ENCODE results near the gene EEA1.

Gene EEA1

DNA sequence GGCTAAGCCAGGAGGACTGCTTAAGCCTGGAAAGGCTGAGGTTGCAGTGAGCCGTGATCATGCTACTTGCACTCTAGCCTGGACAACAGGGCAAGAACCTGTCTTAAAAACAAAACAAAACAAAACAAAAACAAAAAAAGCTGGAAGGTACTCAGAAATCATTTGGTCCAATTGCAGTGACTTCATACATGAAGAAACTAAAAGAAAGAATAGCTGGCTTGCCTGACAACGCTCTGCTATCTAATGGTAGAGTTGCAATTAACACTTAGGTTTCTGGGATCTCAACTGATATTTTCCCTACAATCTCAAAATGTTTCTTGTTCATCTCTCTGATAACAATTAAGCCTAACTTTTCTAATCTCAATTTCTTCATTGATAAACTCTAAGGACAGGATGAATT lies 13.7 kb downstream of the EEA1 start:
- TF ChIP-seq, protein P1, sequence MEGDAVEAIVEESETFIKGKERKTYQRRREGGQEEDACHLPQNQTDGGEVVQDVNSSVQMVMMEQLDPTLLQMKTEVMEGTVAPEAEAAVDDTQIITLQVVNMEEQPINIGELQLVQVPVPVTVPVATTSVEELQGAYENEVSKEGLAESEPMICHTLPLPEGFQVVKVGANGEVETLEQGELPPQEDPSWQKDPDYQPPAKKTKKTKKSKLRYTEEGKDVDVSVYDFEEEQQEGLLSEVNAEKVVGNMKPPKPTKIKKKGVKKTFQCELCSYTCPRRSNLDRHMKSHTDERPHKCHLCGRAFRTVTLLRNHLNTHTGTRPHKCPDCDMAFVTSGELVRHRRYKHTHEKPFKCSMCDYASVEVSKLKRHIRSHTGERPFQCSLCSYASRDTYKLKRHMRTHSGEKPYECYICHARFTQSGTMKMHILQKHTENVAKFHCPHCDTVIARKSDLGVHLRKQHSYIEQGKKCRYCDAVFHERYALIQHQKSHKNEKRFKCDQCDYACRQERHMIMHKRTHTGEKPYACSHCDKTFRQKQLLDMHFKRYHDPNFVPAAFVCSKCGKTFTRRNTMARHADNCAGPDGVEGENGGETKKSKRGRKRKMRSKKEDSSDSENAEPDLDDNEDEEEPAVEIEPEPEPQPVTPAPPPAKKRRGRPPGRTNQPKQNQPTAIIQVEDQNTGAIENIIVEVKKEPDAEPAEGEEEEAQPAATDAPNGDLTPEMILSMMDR (IDR thresholded peaks at IDR 0.05; ENCODE audit: low read length), result no peak
- TF ChIP-seq EZH2 (IDR thresholded peaks at IDR 0.05; ENCODE audit: borderline replicate concordance, low read length), result no peak
- peaks cover 19% of the 10 kb centered on the region for H3K79me2 ChIP-seq (ENCODE audit: insufficient read depth, low read length)

DNA sequence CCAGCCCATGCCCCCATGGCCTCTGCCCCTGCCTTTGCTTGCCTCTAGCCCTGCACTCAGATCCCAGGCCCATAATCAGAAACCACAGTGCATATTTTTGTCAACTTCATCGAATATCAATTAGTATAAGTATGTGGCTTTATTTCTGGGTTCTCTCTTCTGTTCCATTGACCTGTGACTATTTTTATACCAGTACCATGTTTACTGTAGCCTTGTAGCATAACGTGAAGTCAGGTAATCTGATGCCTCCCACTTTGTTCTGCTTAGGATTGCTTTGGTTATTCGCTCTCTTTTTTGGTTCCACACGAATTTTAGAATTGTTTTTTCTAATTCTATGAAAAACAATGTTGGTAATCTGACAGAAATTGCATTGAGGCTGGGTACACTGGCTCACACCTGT lies 14.9 kb downstream of the EEA1 start:
- no peak overlapping the region for H3K4me2 ChIP-seq (ENCODE audit: low read length)
- H2AFZ ChIP-seq (ENCODE audit: low read length), result no peak overlapping the region
- TF ChIP-seq, protein P1 (IDR thresholded peaks at IDR 0.05; ENCODE audit: low read length), result no peak
- no peak for TF ChIP-seq EZH2 (IDR thresholded peaks at IDR 0.05; ENCODE audit: borderline replicate concordance, low read length)
- H3K79me2 ChIP-seq (ENCODE audit: insufficient read depth, low read length), result peaks cover 23% of the 10 kb centered on the region
- no peaks in the 10 kb centered on the region; the same call in 1 of the 2 replicates for H3K9me3 ChIP-seq (ENCODE audit: low read length)
- H3K27ac ChIP-seq (ENCODE audit: low read depth, low read length, poor library complexity, severe bottlenecking), result no peak overlapping the region
- H3K27me3 ChIP-seq (ENCODE audit: insufficient read depth, low read length), result no peaks in the 10 kb centered on the region
- no peaks in the 10 kb centered on the region for H3K4me1 ChIP-seq (ENCODE audit: insufficient read depth, low read length, severe bottlenecking)
- H3K9me2 ChIP-seq (ENCODE audit: low read depth, low read length), result no peaks in the 10 kb centered on the region
- no peak overlapping the region for H3K9ac ChIP-seq (ENCODE audit: low read length)
- H3K4me3 ChIP-seq (ENCODE audit: low read depth, low read length, poor library complexity, severe bottlenecking), result no peak overlapping the region
- H3K36me3 ChIP-seq (ENCODE audit: insufficient read depth, low read length), result no peaks in the 10 kb centered on the region; the same call in 1 of the 2 replicates
- no peaks in the 10 kb centered on the region for H4K20me1 ChIP-seq (ENCODE audit: insufficient read depth, low read length)
- no peaks in the 10 kb centered on the region for H3F3A ChIP-seq (ENCODE audit: insufficient read depth, low read length)

More for the DNA sequence above, 13.7 kb downstream of the EEA1 start:
- H3K36me3 ChIP-seq (ENCODE audit: insufficient read depth, low read length), result no peaks in the 10 kb centered on the region; the same call in 1 of the 2 replicates
- no peaks in the 10 kb centered on the region for H3K9me2 ChIP-seq (ENCODE audit: low read depth, low read length)
- no peaks in the 10 kb centered on the region for H3K9me3 ChIP-seq (ENCODE audit: low read length)
- H3K4me2 ChIP-seq (ENCODE audit: low read length), result no peak overlapping the region
- H3K9ac ChIP-seq (ENCODE audit: low read length), result no peak overlapping the region
- H3K4me3 ChIP-seq (ENCODE audit: low read depth, low read length, poor library complexity, severe bottlenecking), result no peak overlapping the region
- no peak overlapping the region for H3K27ac ChIP-seq (ENCODE audit: low read depth, low read length, poor library complexity, severe bottlenecking)
- H3F3A ChIP-seq (ENCODE audit: insufficient read depth, low read length), result no peaks in the 10 kb centered on the region
- H3K27me3 ChIP-seq (ENCODE audit: insufficient read depth, low read length), result no peaks in the 10 kb centered on the region
- no peaks in the 10 kb centered on the region for H4K20me1 ChIP-seq (ENCODE audit: insufficient read depth, low read length)
- no peak overlapping the region for H2AFZ ChIP-seq (ENCODE audit: low read length)
- H3K4me1 ChIP-seq (ENCODE audit: insufficient read depth, low read length, severe bottlenecking), result no peaks in the 10 kb centered on the region

DNA sequence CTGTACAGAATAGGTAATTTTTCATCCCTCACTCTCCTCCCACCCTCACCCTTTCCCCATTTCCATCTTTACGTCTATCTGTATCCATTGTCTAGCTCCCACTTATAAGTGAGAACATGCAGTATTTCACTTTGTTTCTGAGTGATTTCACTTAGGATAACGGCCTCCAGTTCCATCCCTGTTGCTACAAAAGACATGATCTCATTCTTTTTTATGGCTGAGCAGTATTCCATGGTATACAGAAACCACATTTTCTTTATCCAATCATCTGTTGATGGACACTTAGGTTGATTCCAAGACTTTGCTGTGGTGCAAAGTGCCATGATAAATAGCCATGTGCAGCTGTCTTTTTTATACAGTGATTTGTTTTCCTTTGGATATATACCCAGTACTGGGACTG lies 16.4 kb downstream of the EEA1 start:
- peaks cover 31% of the 10 kb centered on the region for H3K79me2 ChIP-seq (ENCODE audit: insufficient read depth, low read length)
- H3F3A ChIP-seq (ENCODE audit: insufficient read depth, low read length), result no peaks in the 10 kb centered on the region
- TF ChIP-seq, protein P1 (IDR thresholded peaks at IDR 0.05; ENCODE audit: low read length), result no peak
- no peak for TF ChIP-seq EZH2 (IDR thresholded peaks at IDR 0.05; ENCODE audit: borderline replicate concordance, low read length)

More for the DNA sequence above, 16.4 kb downstream of the EEA1 start:
- Histone ChIP-seq H3K4me1 (ENCODE audit: insufficient read depth, low read length, severe bottlenecking) (no peaks in the 10 kb centered on the region), H3K4me3 (ENCODE audit: low read depth, low read length, poor library complexity, severe bottlenecking) (no peak overlapping the region), H3K27me3 (ENCODE audit: insufficient read depth, low read length) (no peaks in the 10 kb centered on the region), H3K27ac (ENCODE audit: low read depth, low read length, poor library complexity, severe bottlenecking) (no peak overlapping the region), H4K20me1 (ENCODE audit: insufficient read depth, low read length) (no peaks in the 10 kb centered on the region), H3K36me3 (ENCODE audit: insufficient read depth, low read length) (no peaks in the 10 kb centered on the region; the same call in 1 of the 2 replicates), H3K4me2 (ENCODE audit: low read length) (no peak overlapping the region), H2AFZ (ENCODE audit: low read length) (no peak overlapping the region), H3K9me2 (ENCODE audit: low read depth, low read length) (no peaks in the 10 kb centered on the region), H3K9ac (ENCODE audit: low read length) (no peak overlapping the region), H3K9me3 (ENCODE audit: low read length) (peaks cover 3% of the 10 kb centered on the region; the same call in 1 of the 2 replicates)
